SJCRH30 (cell line): Measurements from ENCODE around the gene GNG11. TPM values are rescaled to one million over a fixed set of nuclear protein-coding genes. Genes with fewer than 3 reads are reported as not detected.

ENCODE experiments used
- DNase-seq, 2 experiments: peaks; one replicate each; pipeline ENCODE4 v3.0.0-alpha.2; 2015 to 2020
- H3K27ac ChIP-seq: fragments of 250-450 bp; sonication (Bioruptor Pico); 2 replicates; pipeline ENCODE4 v1.5.1; 2020; ENCODE audit warnings: mild to moderate bottlenecking, moderate library complexity
- H3K27me3 ChIP-seq: fragments of 250-450 bp; sonication (Bioruptor Pico); 2 replicates; pipeline ENCODE4 v1.5.1; 2020; ENCODE audit warnings: mild to moderate bottlenecking, moderate library complexity
- H3K36me3 ChIP-seq: fragments of 250-450 bp; sonication (Bioruptor Pico); 2 replicates; pipeline ENCODE4 v1.5.1; 2020; ENCODE audit warnings: mild to moderate bottlenecking, moderate library complexity
- H3K4me1 ChIP-seq: fragments of 250-450 bp; sonication (Bioruptor Pico); 2 replicates; pipeline ENCODE4 v1.5.1; 2020; ENCODE audit warnings: mild to moderate bottlenecking, moderate library complexity
- H3K4me3 ChIP-seq: fragments of 250-450 bp; sonication (Bioruptor Pico); 2 replicates; pipeline ENCODE4 v1.5.1; 2020; ENCODE audit warnings: mild to moderate bottlenecking, moderate library complexity
- H3K9me3 ChIP-seq: fragments of 250-450 bp; sonication (Bioruptor Pico); replicated peaks from 2 replicates; pipeline ENCODE4 v1.5.1; 2020; ENCODE audit warnings: mild to moderate bottlenecking, moderate library complexity
- total RNA-seq: library from RNA; depleted of rRNA; stranded (reverse); fragments of >200 nt; shearing (Covaris generic); gene quantifications from 2 replicates; pipeline ENCODE4 v1.2.3, GENCODE V29; 2014

The GNG11 gene
- total RNA-seq, 1 experiment from 2014 or later = 12.7 TPM

DNA sequence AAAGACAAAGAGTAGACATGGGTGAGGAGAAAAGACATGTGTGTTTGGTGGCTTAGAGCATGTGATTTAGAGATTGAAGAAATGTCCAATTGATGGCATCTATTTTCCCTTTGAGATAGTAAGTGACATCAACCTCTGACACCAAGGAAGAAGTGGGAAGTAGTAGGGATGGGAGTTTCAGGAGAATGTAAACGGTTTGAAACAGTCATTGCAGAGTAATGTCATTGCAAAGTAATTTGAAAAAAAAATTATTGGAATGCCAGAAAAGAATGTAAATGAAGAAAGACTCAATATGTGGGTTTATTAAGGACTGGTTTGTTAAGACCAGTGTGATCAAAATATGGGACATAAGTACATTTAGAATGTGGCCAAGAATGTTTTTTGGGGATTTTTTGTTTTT is 26.6 kb downstream of the GNG11 start:
- Histone ChIP-seq H3K4me1 (no peaks in the 10 kb centered on the region), H3K9me3 (no peaks in the 10 kb centered on the region), H3K27ac (no peak overlapping the region), H3K36me3 (no peaks in the 10 kb centered on the region), H3K27me3 (no peaks in the 10 kb centered on the region), H3K4me3 (no peak overlapping the region)
- no peak for DNase-seq

GRCh38 chr7:93948873-93949272 is 27.3 kb downstream of the GNG11 start:
- Histone ChIP-seq H3K27me3 (no peaks in the 10 kb centered on the region), H3K36me3 (no peaks in the 10 kb centered on the region), H3K9me3 (no peaks in the 10 kb centered on the region), H3K27ac (no peak overlapping the region), H3K4me1 (no peaks in the 10 kb centered on the region), H3K4me3 (no peak overlapping the region)
- DNase-seq = no peak

GRCh38 chr7:93949423-93949822 is 27.9 kb downstream of the GNG11 start:
- DNase-seq = no peak
- no peak overlapping the region for H3K27ac ChIP-seq
- no peaks in the 10 kb centered on the region for H3K36me3 ChIP-seq
- no peaks in the 10 kb centered on the region for H3K4me1 ChIP-seq
- no peaks in the 10 kb centered on the region for H3K9me3 ChIP-seq
- no peak overlapping the region for H3K4me3 ChIP-seq
- no peaks in the 10 kb centered on the region for H3K27me3 ChIP-seq

GRCh38 chr7:93955304-93955703 is 33.8 kb downstream of the GNG11 start:
- DNase-seq = no peak
- Histone ChIP-seq H3K4me3 (no peak overlapping the region), H3K4me1 (no peaks in the 10 kb centered on the region), H3K36me3 (no peaks in the 10 kb centered on the region), H3K27ac (no peak overlapping the region), H3K27me3 (no peaks in the 10 kb centered on the region), H3K9me3 (no peaks in the 10 kb centered on the region)

- H3K27ac ChIP-seq = no peak overlapping the region
- no peaks in the 10 kb centered on the region for H3K36me3 ChIP-seq
- DNase-seq = no peak
- no peaks in the 10 kb centered on the region for H3K27me3 ChIP-seq
- H3K4me1 ChIP-seq = no peaks in the 10 kb centered on the region
- no peaks in the 10 kb centered on the region for H3K9me3 ChIP-seq
- H3K4me3 ChIP-seq = no peak overlapping the region
Measured at GRCh38 chr7:93957767-93958166, 36.2 kb downstream of the GNG11 start.

GRCh38 chr7:93958216-93958615 is 36.7 kb downstream of the GNG11 start:
- H3K27me3 ChIP-seq = no peaks in the 10 kb centered on the region
- DNase-seq = no peak
- H3K4me1 ChIP-seq = no peaks in the 10 kb centered on the region
- no peaks in the 10 kb centered on the region for H3K36me3 ChIP-seq
- H3K4me3 ChIP-seq = no peak overlapping the region
- H3K9me3 ChIP-seq = no peaks in the 10 kb centered on the region
- H3K27ac ChIP-seq = no peak overlapping the region

- Histone ChIP-seq H3K36me3 (no peaks in the 10 kb centered on the region), H3K27me3 (no peaks in the 10 kb centered on the region), H3K4me3 (no peak overlapping the region), H3K9me3 (no peaks in the 10 kb centered on the region), H3K4me1 (no peaks in the 10 kb centered on the region), H3K27ac (no peak overlapping the region)
- no peak for DNase-seq
Measured at GRCh38 chr7:93958651-93959050, 37.1 kb downstream of the GNG11 start.

DNA sequence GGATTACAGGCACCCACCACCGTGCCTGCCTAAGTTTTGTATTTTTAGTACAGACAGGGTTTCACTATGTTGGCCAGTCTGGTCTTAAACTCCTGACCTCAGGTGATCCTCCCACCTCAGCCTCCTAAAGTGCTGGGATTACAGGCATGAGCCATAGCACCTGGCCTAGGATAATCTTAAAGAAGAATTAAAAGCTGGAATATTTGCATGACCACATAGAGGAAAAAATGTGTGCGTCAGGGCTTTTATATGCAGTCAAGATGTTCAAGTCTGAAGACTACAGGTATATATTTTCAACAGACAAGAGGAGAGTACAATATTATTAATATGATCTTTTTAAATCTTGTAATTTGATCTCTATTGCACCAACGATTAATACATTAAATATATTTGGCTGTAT is 39.5 kb downstream of the GNG11 start:
- no peaks in the 10 kb centered on the region for H3K36me3 ChIP-seq
- no peaks in the 10 kb centered on the region for H3K4me1 ChIP-seq
- H3K4me3 ChIP-seq = no peak overlapping the region
- no peak overlapping the region for H3K27ac ChIP-seq
- no peaks in the 10 kb centered on the region for H3K27me3 ChIP-seq
- DNase-seq = no peak
- no peaks in the 10 kb centered on the region for H3K9me3 ChIP-seq

DNA sequence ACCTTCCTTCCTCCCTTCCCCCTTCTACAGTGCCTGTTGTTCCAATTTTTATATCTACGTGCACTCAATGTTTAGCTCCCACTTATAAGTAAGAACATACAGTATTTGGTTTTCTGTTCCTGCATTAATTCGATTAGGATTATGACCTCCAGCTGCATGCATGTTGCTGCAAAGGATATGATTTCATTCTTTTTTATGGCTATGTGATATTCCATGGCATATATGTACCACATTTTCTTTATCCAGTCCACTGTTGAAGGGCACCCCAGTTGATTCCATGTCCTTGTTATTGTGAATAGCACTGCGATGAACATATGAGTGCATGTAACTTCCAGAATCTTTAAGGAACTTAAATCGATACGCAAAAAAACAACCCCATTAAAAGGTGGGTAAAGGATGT is 42.7 kb downstream of the GNG11 start:
- no peaks in the 10 kb centered on the region for H3K9me3 ChIP-seq
- DNase-seq = no peak
- no peaks in the 10 kb centered on the region for H3K36me3 ChIP-seq
- no peaks in the 10 kb centered on the region for H3K4me1 ChIP-seq
- no peak overlapping the region for H3K27ac ChIP-seq
- H3K4me3 ChIP-seq = no peak overlapping the region
- H3K27me3 ChIP-seq = no peaks in the 10 kb centered on the region

- Histone ChIP-seq H3K9me3 (no peaks in the 10 kb centered on the region), H3K27me3 (no peaks in the 10 kb centered on the region), H3K4me1 (no peaks in the 10 kb centered on the region), H3K4me3 (no peak overlapping the region), H3K36me3 (no peaks in the 10 kb centered on the region), H3K27ac (no peak overlapping the region)
- DNase-seq = no peak
Measured at GRCh38 chr7:93964813-93965212, 43.3 kb downstream of the GNG11 start.

GRCh38 chr7:93968911-93969620 is 47.5 kb downstream of the GNG11 start:
- no peaks in the 10 kb centered on the region for H3K4me1 ChIP-seq
- H3K4me3 ChIP-seq = no peak overlapping the region
- H3K27ac ChIP-seq = no peak overlapping the region
- H3K9me3 ChIP-seq = no peaks in the 10 kb centered on the region
- no peak for DNase-seq
- no peaks in the 10 kb centered on the region for H3K27me3 ChIP-seq
- no peaks in the 10 kb centered on the region for H3K36me3 ChIP-seq

DNA sequence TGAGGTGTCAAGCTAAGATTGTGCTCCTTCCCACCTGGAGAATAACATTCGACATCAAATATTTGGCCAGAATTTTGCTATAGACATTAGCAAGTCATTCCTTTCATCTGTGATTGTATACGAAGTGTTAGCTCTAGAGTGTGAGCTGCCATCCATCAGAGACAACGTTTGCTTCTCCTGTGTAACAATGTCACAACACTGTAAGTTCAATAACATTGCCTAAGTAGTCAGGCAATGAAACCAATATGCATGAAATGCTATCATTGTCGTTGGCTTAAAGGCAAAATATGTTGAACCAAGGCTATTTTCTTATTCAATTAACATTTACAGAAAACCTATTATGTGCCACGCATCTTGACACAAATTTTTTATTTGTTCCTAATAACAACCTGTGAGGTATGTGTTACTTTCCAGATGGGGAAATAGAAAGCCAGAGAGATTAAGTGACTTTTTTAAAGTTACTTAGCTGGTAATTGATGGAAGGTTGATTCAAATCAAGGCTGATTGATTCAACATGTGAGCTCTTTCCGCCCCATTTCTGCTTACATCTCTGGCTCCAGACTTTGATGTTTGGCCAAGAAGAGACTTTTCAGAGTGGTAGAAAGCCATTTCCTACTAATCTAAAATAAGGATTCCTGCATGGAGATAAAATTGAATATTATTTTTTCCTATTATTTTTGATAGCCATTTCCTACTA is 50.6 kb downstream of the GNG11 start:
- H3K36me3 ChIP-seq = no peaks in the 10 kb centered on the region
- H3K9me3 ChIP-seq = no peaks in the 10 kb centered on the region
- H3K4me3 ChIP-seq = no peak overlapping the region
- no peak for DNase-seq
- no peaks in the 10 kb centered on the region for H3K27me3 ChIP-seq
- H3K4me1 ChIP-seq = peaks cover 3% of the 10 kb centered on the region; the same call in 1 of the 2 replicates
- H3K27ac ChIP-seq = no peak overlapping the region

DNA sequence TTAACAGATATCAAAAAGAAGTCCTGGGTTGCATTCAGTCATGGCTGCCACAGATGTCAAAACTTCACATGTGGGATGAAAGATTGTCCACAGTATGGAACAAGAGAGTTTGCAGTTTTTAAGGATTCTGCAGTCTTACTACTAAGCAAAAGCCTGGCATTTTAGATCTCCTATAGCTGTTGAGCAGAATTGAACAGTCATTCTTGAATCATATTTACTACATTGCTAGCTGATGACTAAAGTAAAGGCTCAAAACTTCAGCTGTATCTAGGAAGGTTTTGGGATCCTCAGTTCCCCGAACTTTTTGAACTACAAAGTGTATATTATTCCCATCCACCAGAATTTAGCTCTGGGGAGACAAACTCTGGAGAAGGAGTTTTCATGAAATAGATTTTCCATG is 51.6 kb downstream of the GNG11 start:
- no peaks in the 10 kb centered on the region for H3K9me3 ChIP-seq
- H3K4me3 ChIP-seq = no peak overlapping the region
- no peaks in the 10 kb centered on the region for H3K27me3 ChIP-seq
- DNase-seq = no peak
- H3K27ac ChIP-seq = no peak overlapping the region
- H3K36me3 ChIP-seq = no peaks in the 10 kb centered on the region
- H3K4me1 ChIP-seq = peaks cover 9% of the 10 kb centered on the region; the same call in 1 of the 2 replicates

DNA sequence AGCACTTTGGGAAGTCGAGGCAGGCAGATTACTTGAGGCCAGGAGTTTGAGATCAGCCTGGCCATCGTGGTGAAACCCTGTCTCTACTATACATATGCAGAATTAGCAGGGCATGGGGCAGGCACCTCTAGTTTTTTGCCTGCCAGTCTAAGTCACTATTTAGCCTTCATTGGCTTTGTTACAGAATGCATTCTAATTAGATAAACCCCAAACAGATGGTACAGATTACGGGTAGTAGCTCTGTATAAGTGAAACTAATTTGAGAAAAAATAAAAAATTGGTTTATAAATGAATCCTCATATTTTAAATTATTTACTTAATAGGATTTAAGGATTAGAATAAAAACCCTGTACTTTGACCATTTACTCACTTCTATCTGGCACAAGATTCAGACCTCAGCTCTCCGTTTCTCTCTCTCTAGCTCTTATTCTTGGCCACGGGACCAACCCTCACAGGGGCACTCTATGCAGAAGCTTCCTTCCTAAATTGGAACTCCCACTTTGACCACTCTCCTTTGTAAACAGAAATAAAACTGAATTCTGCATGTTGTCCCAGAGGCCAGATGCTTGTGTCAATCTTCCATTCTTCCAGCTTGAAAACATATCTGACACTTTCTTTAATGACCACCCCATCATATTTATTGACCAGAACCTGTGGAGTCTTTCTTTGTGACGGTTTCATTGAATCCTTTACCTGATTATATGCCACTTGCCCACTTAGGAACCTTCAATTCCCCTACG is 55.8 kb downstream of the GNG11 start:
- Histone ChIP-seq H3K4me3 (peak overlapping the region; percentile 7; the same call in 1 of the 2 replicates), H3K4me1 (peaks cover 9% of the 10 kb centered on the region; the same call in 1 of the 2 replicates), H3K36me3 (no peaks in the 10 kb centered on the region), H3K9me3 (no peaks in the 10 kb centered on the region), H3K27ac (no peak overlapping the region), H3K27me3 (no peaks in the 10 kb centered on the region)
- peak; percentile 19 to 54 for DNase-seq
